Effector CD4-positive, alpha-beta T cell (primary cell): Measurements from ENCODE around the gene CILP2.

Experiments
- DNase-seq: peaks from one replicate; pipeline ENCODE4 v3.0.0-alpha.2; 2020

The CILP2 gene

GRCh38 chr19:19568802-19569756 is 31.0 kb downstream of the CILP2 start:
- no peak for DNase-seq

GRCh38 chr19:19570571-19570970 is 32.5 kb downstream of the CILP2 start:
- no peak for DNase-seq

GRCh38 chr19:19571071-19571786 is 33.2 kb downstream of the CILP2 start:
- DNase-seq = no peak

GRCh38 chr19:19575411-19575810 is 37.3 kb downstream of the CILP2 start:
- no peak for DNase-seq

GRCh38 chr19:19578252-19578651 is 40.2 kb downstream of the CILP2 start:
- DNase-seq = no peak

- no peak for DNase-seq
These were observed 41.7 kb downstream of the CILP2 start for GRCh38 chr19:19579533-19580361.

- no peak for DNase-seq
These were observed 42.4 kb downstream of the CILP2 start for GRCh38 chr19:19580418-19580817.

- no peak for DNase-seq
These were observed 43.3 kb downstream of the CILP2 start for GRCh38 chr19:19581391-19581790.

- no peak for DNase-seq
These were observed 44.4 kb downstream of the CILP2 start for GRCh38 chr19:19582471-19582870.

- no peak for DNase-seq
These were observed 46.3 kb downstream of the CILP2 start for GRCh38 chr19:19584356-19584755.

- DNase-seq = no peak
These were observed 49.7 kb downstream of the CILP2 start for GRCh38 chr19:19587771-19588170.

GRCh38 chr19:19588546-19588945 is 50.5 kb downstream of the CILP2 start:
- DNase-seq = no peak

- peak; percentile 67 for DNase-seq
These were observed 53.2 kb downstream of the CILP2 start for GRCh38 chr19:19591133-19591825.

GRCh38 chr19:19592690-19593089 is 54.6 kb downstream of the CILP2 start:
- no peak for DNase-seq

- DNase-seq = no peak
These were observed 56.3 kb downstream of the CILP2 start for GRCh38 chr19:19594381-19594780.

GRCh38 chr19:19595171-19595701 is 57.2 kb downstream of the CILP2 start:
- DNase-seq = no peak
